NCI-H524 (cell line): ENCODE data around the gene KCNK5.
A peak's percentile ranks its signal among the peaks of the same experiment; 100 is the strongest.

Experiments
- DNase-seq, 2 experiments: peaks; one replicate each; lab custom pipeline; 2025; lab: John Stamatoyannopoulos, UW

The KCNK5 gene, protein sequence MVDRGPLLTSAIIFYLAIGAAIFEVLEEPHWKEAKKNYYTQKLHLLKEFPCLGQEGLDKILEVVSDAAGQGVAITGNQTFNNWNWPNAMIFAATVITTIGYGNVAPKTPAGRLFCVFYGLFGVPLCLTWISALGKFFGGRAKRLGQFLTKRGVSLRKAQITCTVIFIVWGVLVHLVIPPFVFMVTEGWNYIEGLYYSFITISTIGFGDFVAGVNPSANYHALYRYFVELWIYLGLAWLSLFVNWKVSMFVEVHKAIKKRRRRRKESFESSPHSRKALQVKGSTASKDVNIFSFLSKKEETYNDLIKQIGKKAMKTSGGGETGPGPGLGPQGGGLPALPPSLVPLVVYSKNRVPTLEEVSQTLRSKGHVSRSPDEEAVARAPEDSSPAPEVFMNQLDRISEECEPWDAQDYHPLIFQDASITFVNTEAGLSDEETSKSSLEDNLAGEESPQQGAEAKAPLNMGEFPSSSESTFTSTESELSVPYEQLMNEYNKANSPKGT

DNA sequence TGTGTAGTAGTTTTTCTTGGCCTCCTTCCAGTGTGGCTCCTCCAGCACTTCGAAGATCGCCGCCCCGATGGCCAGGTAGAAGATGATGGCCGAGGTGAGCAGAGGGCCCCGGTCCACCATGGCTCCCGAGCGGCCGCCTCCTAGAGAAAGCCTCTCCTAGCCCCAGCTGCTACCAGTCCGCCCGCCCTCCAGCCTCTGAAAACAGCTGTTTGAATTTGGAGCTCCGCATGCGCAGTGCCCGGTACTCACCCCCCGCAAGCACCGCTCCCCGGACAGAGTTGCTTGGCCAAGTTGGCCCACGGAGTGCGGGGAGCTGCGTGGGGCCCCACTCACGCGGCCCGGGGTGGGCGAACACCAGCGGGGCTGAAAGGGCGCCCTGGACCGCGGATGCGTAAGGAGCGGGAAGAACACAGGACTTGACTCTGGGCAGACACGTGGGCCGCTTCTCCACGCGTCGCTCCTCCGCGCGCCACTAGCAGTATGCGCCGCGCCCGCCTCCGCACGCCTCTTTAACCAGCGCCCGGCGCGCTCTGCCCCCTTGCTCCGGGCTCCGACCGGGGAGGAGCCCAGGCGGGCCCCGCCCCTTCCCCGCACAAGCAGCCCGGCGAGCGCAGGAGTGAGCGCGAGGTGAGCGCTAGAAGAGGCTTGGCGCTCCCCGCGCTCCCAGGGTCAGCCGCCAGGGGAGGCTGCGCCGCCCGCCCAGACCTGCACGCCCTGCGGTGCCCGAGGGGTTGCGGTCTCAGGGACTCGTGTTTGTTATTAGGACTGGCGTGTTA is at the start of gene KCNK5:
Gene KCNK5 (minus strand): TSS at position 484 of the 776 bp plus-strand sequence. CDS start 364 bp downstream, at position 120.
- DNase-seq: peak; percentile 59 to 74

DNA sequence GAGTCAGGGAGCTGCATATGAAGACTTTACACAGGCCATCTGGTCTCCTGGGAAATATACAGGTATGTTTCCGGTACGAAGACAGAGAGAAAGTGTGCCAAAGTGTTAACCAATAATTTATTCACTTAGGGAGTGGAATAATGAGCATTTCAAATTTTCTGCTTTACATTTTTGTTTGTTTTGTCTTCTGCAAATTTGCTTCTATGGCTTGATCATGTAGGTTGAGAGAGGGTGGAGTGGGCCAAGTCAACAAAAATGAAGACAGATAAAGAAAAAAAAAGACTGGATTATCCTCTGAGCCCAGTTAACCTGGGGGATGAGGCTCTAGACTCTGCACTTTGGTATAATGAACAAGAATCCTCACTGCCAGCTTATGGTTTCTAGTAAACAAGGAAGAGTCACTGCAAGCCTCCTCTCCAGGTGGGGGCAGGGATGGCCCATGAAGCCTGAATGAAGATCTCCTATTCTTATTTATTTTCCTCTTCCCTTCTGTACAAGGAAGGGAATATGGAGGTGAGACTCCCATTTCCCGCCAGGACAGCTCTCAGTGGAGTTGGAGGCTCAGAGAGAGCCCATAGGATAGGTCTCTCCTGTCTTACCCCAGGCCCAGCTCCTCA is 47.2 kb upstream of the KCNK5 start:
- DNase-seq: no peak

- no peak for DNase-seq
These were observed 45.6 kb upstream of the KCNK5 start for GRCh38 chr6:39274903-39275302.

GRCh38 chr6:39274471-39274870 is 45.2 kb upstream of the KCNK5 start:
- DNase-seq: no peak

GRCh38 chr6:39273406-39273821 is 44.1 kb upstream of the KCNK5 start:
- DNase-seq: no peak

DNA sequence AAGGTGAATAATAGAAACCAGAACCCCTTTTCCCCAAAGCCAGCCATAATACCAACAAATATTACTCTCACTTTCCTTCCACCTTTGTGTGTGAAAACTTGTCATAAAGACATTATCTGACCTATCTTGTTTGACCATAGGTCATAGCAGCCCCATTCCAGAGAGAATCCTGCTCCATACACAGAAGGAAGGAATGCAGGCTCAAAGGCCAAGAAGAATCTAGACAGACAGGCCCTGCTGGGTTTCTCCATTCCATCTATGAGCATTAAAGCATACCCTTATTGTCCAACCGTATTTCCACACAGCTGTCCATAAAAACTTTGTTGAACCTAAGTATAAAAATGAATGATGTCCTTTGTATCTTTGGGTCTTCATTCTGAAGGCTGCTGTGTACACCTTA is 40.7 kb upstream of the KCNK5 start:
- DNase-seq: no peak

- no peak for DNase-seq
These were observed 39.4 kb upstream of the KCNK5 start for GRCh38 chr6:39268721-39269120.

- DNase-seq: peak in 1 of 2 experiments; percentile 53
These were observed 38.9 kb upstream of the KCNK5 start for GRCh38 chr6:39268171-39268570.

- no peak for DNase-seq
These were observed 37.6 kb upstream of the KCNK5 start for GRCh38 chr6:39266782-39267355.

DNA sequence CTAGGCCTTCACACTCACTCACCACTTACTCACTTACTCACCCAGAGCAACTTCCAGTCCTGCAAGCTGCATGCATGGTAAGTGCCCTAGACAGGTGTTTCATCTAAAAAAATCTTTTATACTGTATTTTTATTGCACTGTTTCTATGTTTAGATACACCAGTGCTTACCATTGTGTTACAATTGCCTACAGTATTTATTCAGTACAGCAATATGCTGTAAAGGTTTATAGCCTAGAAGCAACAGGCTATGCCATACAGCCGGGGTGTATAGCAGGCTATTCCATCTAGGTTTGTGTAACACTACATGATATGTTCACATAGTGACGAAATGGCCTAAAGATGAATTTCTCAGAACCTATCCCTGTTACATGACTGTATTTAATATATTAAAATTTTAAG is 37.1 kb upstream of the KCNK5 start:
- DNase-seq: no peak

- DNase-seq: no peak
These were observed 34.2 kb upstream of the KCNK5 start for GRCh38 chr6:39263303-39264037.

- no peak for DNase-seq
These were observed 32.5 kb upstream of the KCNK5 start for GRCh38 chr6:39261751-39262150.

DNA sequence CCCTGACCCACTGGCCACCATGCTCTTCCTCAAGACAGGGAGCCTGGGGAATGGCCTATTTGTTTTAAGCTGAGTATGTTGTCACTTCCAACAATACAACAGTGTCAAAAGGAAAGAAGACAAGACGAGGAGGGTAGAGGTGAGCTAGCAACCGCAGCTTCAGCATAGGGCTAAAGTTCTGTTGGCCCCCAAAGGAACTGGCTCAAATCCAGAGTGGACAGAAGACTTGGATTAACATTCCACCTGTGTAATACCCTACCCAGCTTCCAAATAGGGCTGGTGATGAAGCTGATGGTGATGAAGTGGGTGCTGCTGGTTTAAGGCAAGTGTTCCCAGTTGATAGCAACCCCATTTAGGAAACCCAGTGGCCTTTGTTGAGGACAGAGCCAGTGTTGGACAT is 31.7 kb upstream of the KCNK5 start:
- no peak for DNase-seq

DNA sequence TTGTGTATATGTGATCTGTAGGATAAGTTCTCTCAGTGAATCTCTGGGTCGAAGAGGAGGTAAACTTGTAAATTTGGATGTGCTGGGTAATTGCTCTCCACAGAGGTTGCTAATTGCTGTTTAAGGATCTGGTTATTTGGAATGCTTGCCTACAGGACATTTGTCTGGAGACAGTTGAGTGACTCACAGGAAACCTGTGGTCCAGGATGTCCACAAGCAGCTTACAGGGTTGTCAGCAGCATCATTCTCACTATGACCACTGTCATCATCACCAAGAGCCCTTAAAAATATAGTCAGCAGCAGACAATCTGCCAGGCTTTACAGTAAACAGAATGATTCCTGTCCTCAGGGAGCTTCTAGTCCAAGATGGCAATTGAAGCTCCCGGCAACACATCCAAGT is 31.2 kb upstream of the KCNK5 start:
- DNase-seq: no peak

DNA sequence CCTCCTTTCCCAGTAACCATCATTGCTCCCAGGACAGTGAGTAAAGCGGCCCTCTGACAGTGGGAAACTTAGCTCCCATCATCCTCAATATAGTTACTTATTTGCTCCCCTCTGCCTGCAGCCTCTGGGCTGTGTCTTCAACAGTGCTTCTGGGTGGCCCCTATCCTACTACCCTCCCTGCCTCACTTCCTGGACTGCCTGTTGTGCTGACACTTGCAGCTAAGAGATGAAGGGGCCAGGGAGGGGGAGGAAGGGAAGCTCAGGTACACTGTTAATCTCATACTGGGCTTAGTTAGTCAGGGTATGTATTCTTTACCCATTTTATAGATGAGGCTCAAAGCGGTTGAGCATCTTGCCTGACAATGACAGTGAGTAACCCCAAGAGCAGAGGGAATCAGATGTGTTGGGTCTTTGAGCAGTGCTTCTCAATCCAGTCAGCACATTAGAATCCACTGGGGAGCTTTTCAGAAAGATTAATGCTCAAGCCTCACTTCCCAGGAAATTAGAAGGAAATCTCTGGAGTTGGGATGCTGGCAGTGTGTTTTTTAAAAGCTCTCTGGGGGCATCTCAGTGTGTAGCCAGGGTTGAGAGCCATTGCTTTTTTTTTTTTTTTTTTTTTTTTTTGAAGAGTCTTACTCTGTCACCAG is 27.1 kb upstream of the KCNK5 start:
- DNase-seq: peak in 1 of 2 experiments; percentile 16

DNA sequence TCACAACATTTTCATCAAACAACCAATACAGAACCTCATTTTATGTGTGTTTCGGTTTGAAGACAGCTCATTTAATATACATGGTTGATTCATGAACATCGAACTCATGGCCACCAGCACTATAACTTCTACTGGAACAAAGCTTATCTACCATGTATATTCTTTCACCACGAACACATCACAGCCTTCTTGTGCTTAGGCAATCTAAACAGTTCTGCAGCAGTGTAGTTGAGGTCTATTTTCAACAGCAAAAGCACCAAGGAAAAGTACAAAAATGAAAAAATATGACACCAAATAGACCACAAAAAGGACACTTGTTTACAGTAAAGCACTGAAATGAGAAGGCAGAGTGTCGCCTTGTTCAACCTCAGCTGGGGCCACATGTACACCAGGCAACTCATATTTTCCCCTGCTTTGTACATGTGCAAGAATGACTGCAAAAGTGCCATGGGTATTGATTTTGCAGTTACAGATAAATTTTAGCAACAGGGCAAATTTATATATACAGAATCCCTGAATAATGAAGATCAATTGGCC is 25.8 kb upstream of the KCNK5 start:
- no peak for DNase-seq

DNA sequence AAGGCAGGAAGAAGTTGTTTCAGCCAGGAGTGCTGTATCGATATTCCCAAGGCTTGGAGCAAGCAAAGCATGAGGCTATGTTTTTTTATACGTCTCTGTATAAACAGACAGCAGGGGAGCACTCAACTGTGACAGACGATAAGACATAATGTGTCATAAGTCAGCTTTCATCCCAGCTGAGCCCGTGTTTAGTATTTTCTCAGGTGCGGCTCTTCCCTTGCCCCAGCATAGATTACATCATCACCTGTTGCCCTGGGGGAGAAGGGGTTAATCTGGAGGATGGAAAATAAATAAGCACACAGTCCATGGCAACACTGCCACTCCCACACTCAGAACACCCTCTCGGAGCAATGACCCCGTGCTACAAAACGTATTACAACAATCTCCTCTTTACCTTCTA is 22.1 kb upstream of the KCNK5 start:
- DNase-seq: peak; percentile 30 to 62

- no peak for DNase-seq
These were observed 21.2 kb upstream of the KCNK5 start for GRCh38 chr6:39250507-39250906.

- DNase-seq: peak in 1 of 2 experiments; percentile 8
These were observed 20.0 kb upstream of the KCNK5 start for GRCh38 chr6:39249278-39249677.

DNA sequence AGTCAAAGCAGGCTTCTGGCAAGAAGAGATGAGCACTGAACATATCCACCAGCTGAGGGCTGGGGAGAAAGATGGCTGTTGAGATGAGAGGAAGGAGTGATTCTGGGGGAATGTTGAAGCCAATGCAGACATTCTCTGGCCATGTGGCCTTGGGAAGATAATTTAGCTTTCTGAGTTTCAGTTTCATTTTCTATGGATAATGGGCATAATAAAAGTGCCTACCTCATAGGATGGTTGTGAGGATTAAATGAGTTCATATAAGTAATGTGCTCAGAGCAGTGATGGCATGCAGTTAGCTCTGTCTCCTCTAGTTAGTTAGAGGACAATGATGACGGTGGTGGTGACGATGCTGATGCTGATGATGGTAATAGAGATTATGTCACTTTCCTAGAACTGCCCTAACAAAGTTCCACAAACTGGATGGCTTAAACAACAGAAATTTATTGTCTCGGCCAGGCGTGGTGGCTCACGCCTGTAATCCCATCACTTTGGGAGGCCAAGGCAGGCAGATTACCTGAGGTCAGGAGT is 18.5 kb upstream of the KCNK5 start:
- DNase-seq: no peak
